ENCODE data around the gene FAM83G. TPM values are rescaled to one million over a fixed set of nuclear protein-coding genes. Genes with fewer than 3 reads are reported as not detected.

The FAM83G gene
- total and polyA plus RNA-seq, 2 donors (not counting 3 experiments of a cell fraction or from before 2014, with no cell fraction given) = 7.0 to 10.9 TPM

GRCh38 chr17:18992454-18993130 is 12.0 kb downstream of the FAM83G start:
- no TSS peak for BruUV-seq (replicated peaks)
- intact Hi-C loops (cut with micrococcal nuclease) = no loop called here
- H3K79me2 ChIP-seq (ENCODE audit: control insufficient read depth, insufficient read depth, low read length) = peaks cover 30% of the 10 kb centered on the region
- dilution Hi-C loops (cut with MboI; ENCODE audit: extremely low pct_ligation_motif_present, low sequenced_read_pairs) = no loop called here
- no peak overlapping the region for H3K9ac ChIP-seq (replicated peaks; ENCODE audit: extremely low read depth, insufficient read depth, low read length)
- TF ChIP-seq MAX (IDR thresholded peaks at IDR 0.05; ENCODE audit: insufficient read depth, insufficient read length) (no peak), POLR2A (IDR thresholded peaks at IDR 0.05; ENCODE audit: low read depth, low read length) (no peak), FOS (IDR thresholded peaks at IDR 0.05; ENCODE audit: borderline replicate concordance, insufficient read depth, low read length) (no peak), POLR2AphosphoS5 (IDR thresholded peaks at IDR 0.05; ENCODE audit: insufficient read depth, low read depth, low read length) (no peak), JUN (IDR thresholded peaks at IDR 0.05; ENCODE audit: borderline replicate concordance, insufficient read depth, insufficient read length, low read depth) (no peak), MYC (IDR thresholded peaks at IDR 0.05; ENCODE audit: low read depth, low read length) (no peak)
- TF ChIP-seq, protein P1, sequence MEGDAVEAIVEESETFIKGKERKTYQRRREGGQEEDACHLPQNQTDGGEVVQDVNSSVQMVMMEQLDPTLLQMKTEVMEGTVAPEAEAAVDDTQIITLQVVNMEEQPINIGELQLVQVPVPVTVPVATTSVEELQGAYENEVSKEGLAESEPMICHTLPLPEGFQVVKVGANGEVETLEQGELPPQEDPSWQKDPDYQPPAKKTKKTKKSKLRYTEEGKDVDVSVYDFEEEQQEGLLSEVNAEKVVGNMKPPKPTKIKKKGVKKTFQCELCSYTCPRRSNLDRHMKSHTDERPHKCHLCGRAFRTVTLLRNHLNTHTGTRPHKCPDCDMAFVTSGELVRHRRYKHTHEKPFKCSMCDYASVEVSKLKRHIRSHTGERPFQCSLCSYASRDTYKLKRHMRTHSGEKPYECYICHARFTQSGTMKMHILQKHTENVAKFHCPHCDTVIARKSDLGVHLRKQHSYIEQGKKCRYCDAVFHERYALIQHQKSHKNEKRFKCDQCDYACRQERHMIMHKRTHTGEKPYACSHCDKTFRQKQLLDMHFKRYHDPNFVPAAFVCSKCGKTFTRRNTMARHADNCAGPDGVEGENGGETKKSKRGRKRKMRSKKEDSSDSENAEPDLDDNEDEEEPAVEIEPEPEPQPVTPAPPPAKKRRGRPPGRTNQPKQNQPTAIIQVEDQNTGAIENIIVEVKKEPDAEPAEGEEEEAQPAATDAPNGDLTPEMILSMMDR (IDR thresholded peaks at IDR 0.05; ENCODE audit: extremely low read depth in 1 of 2, insufficient read depth in 1 of 2, low read depth in 1 of 2, low read length in 2 of 2) = no peak
- H3K4me2 ChIP-seq (ENCODE audit: insufficient read depth, low read length) = no peak overlapping the region
- H3K36me3 ChIP-seq (ENCODE audit: control insufficient read depth in 2 of 2, extremely low read depth in 1 of 2, insufficient read depth in 2 of 2, low read length in 2 of 2) = peaks cover 0 to 2% of the 10 kb centered on the region in 2 experiments
- CTCF ChIA-PET = no interaction called here
- H3K4me1 ChIP-seq (ENCODE audit: control insufficient read depth, extremely low read depth, insufficient read depth, low read length) = no peaks in the 10 kb centered on the region
- DNase-seq (ENCODE audit: low read depth, low spot score) = no peak
- H3K9me1 ChIP-seq (replicated peaks; ENCODE audit: control insufficient read depth, extremely low read depth, insufficient read depth, low read length) = no peaks in the 10 kb centered on the region
- POLR2A ChIA-PET = no interaction called here
- H2AFZ ChIP-seq (ENCODE audit: low read depth, low read length) = no peak overlapping the region
- FAIRE-seq = no peak
- H3K9me3 ChIP-seq (replicated peaks; ENCODE audit: control insufficient read depth, insufficient read depth, low read length) = no peaks in the 10 kb centered on the region
- no peak overlapping the region for H3K27ac ChIP-seq (ENCODE audit: insufficient read depth, low read depth, low read length)
- no peaks in the 10 kb centered on the region for H3K27me3 ChIP-seq (ENCODE audit: control insufficient read depth in 2 of 2, insufficient read depth in 2 of 2, low read length in 2 of 2)
- no peaks in the 10 kb centered on the region for H4K20me1 ChIP-seq (replicated peaks; ENCODE audit: control insufficient read depth, extremely low read depth, insufficient read depth, low read length)
- H3K4me3 ChIP-seq (replicated peaks in 1 of 3; ENCODE audit: insufficient read depth in 1 of 3, low read depth in 1 of 3, low read length in 3 of 3) = no peak overlapping the region

All from endothelial cell of umbilical vein (primary cell).